Endothelial cell of umbilical vein (primary cell): ENCODE results near the gene GTPBP2. TPM values are rescaled to one million over a fixed set of nuclear protein-coding genes. Genes with fewer than 3 reads are reported as not detected.

ENCODE experiments used
- BruUV-seq: library from RNA; stranded (reverse); fragments of 400-500 nt; replicated peaks from 2 replicates; lab custom pipeline; 2021; lab: Mats Ljungman, UMichigan
- CTCF ChIA-PET: fragments of 300-600, 350-600 bp; sonication (Branson Sonifier 250); formaldehyde crosslinking; loops from one replicate; lab custom pipeline; 2021; ENCODE audit warnings: antibody characterized with exemption, inconsistent platforms; lab: Charles Lee
- POLR2A ChIA-PET: fragments of 300-600, 350-600 bp; sonication (Branson Sonifier 250); formaldehyde crosslinking; loops from one replicate; lab custom pipeline; 2021; ENCODE audit warnings: antibody characterized with exemption, inconsistent platforms; lab: Charles Lee
- DNase-seq: peaks from one replicate; pipeline ENCODE4 v3.0.0-alpha.2; 2011; ENCODE audit warnings: low read depth, low spot score
- FAIRE-seq: peaks from 2 replicates; lab custom pipeline; 2011; peaks lifted over from hg19 to GRCh38; lab: Jason Lieb, UNC
- H2AFZ ChIP-seq: 2 replicates; pipeline ENCODE4 v1.6.0; 2012; ENCODE audit warnings: low read depth, low read length, control low read depth, inconsistent platforms
- H3K27ac ChIP-seq: 2 replicates; pipeline ENCODE4 v1.5.1; 2011; ENCODE audit warnings: low read depth, mild to moderate bottlenecking, control low read depth, low read length, moderate library complexity; ENCODE audit not compliant: insufficient read depth
- H3K27me3 ChIP-seq, 2 experiments: 2 replicates each; pipeline versions ENCODE4 v1.6.0 to v1.6.1; 2011; ENCODE audit warnings: low read length in 2 of 2, mixed read lengths in 1 of 2; ENCODE audit not compliant: control insufficient read depth in 2 of 2, insufficient read depth in 2 of 2
- H3K36me3 ChIP-seq, 2 experiments: 2 replicates in 1 of 2; 3 replicates in 1 of 2; pipeline ENCODE4 v1.5.1; 2011; ENCODE audit warnings: low read length in 2 of 2, mild to moderate bottlenecking in 1 of 2, moderate library complexity in 1 of 2; ENCODE audit not compliant: control insufficient read depth in 2 of 2, insufficient read depth in 2 of 2; ENCODE audit errors: extremely low read depth in 1 of 2
- H3K4me1 ChIP-seq: 3 replicates; pipeline ENCODE4 v1.5.1; 2011; ENCODE audit warnings: mild to moderate bottlenecking, low read length; ENCODE audit not compliant: control insufficient read depth, insufficient read depth; ENCODE audit errors: extremely low read depth
- H3K4me2 ChIP-seq: 2 replicates; pipeline ENCODE4 v1.6.1; 2011; ENCODE audit warnings: low read length, control low read depth, mixed read lengths; ENCODE audit not compliant: insufficient read depth
- H3K4me3 ChIP-seq, 3 experiments: fragments of 200-600 bp in 1 of 3; sonication (generic), shearing (Covaris generic) in 1 of 3; replicated peaks in 1 of 3; 2 replicates each; pipeline ENCODE4 v1.5.1; 2011 to 2016; ENCODE audit warnings: control low read depth in 3 of 3, low read length in 3 of 3, mild to moderate bottlenecking in 2 of 3, inconsistent platforms in 1 of 3, low read depth in 1 of 3, moderate library complexity in 1 of 3; ENCODE audit not compliant: insufficient read depth in 1 of 3
- H3K79me2 ChIP-seq: 2 replicates; pipeline ENCODE4 v1.6.0; 2012; ENCODE audit warnings: low read length, inconsistent platforms; ENCODE audit not compliant: control insufficient read depth, insufficient read depth
- H3K9ac ChIP-seq: replicated peaks from 2 replicates; pipeline ENCODE3; 2011; ENCODE audit warnings: low read length, control low read depth; ENCODE audit not compliant: insufficient read depth; ENCODE audit errors: extremely low read depth
- H3K9me1 ChIP-seq: replicated peaks from 3 replicates; pipeline ENCODE4 v1.6.0; 2011; ENCODE audit warnings: mild to moderate bottlenecking, low read length; ENCODE audit not compliant: control insufficient read depth, insufficient read depth; ENCODE audit errors: extremely low read depth
- H3K9me3 ChIP-seq: replicated peaks from 2 replicates; pipeline ENCODE4 v1.5.1; 2012; ENCODE audit warnings: low read length, inconsistent platforms; ENCODE audit not compliant: control insufficient read depth, insufficient read depth
- H4K20me1 ChIP-seq: replicated peaks from 2 replicates; pipeline ENCODE3; 2011; ENCODE audit warnings: mild to moderate bottlenecking, low read length; ENCODE audit not compliant: control insufficient read depth, insufficient read depth; ENCODE audit errors: extremely low read depth
- EZH2 ChIP-seq: IDR thresholded peaks from 2 replicates; pipeline ENCODE4 v1.6.1; 2012; ENCODE audit warnings: borderline replicate concordance, low read depth, mild to moderate bottlenecking, moderate library complexity, low read length, inconsistent platforms; ENCODE audit not compliant: severe bottlenecking
- FOS ChIP-seq: IDR thresholded peaks from 2 replicates; pipeline ENCODE4 v1.6.1; 2011; ENCODE audit warnings: mild to moderate bottlenecking, low read length, moderate library complexity, borderline replicate concordance; ENCODE audit not compliant: insufficient read depth
- GATA2 ChIP-seq: IDR thresholded peaks from 2 replicates; pipeline ENCODE4 v1.7.0; 2011; ENCODE audit warnings: low read depth, mild to moderate bottlenecking, moderate library complexity, mixed read lengths, low read length; ENCODE audit not compliant: insufficient read length, insufficient read depth
- JUN ChIP-seq: IDR thresholded peaks from 2 replicates; pipeline ENCODE4 v1.6.1; 2011; ENCODE audit warnings: borderline replicate concordance, low read depth; ENCODE audit not compliant: insufficient read length, insufficient read depth
- MYC ChIP-seq: IDR thresholded peaks from one replicate; pipeline ENCODE4 v1.6.1; 2011; ENCODE audit warnings: mild to moderate bottlenecking, low read depth, low read length
- POLR2A ChIP-seq: IDR thresholded peaks from 2 replicates; pipeline ENCODE4 v1.6.1; 2012; ENCODE audit warnings: low read depth, mild to moderate bottlenecking, control low read depth, low read length
- POLR2AphosphoS5 ChIP-seq: IDR thresholded peaks from 2 replicates; pipeline ENCODE4 v1.6.1; 2012; ENCODE audit warnings: low read depth, mild to moderate bottlenecking, control low read depth, low read length, moderate library complexity; ENCODE audit not compliant: insufficient read depth
- dilution Hi-C: fragments of 300-500 bp; cut with MboI; formaldehyde crosslinking; loops from one replicate; pipeline ENCODE4 v1.15.0; 2019; ENCODE audit warnings: low sequenced_read_pairs; ENCODE audit not compliant: extremely low pct_ligation_motif_present
- intact Hi-C: fragments of 100-400 bp; cut with micrococcal nuclease; formaldehyde crosslinking; loops from one replicate; pipeline ENCODE4 v1.10.0; 2022
- polyA plus RNA-seq, 4 experiments: library from polyadenylated mRNA; depleted of rRNA in 3 of 4; stranded (reverse) in 3 of 4; unstranded in 1 of 4; fragments of >200 nt; gene quantifications; 2 replicates each; pipeline versions ENCODE4 v1.2.1 to v1.2.3, GENCODE V29; 2011 to 2012; ENCODE audit warnings: missing spikeins in 1 of 4
- total RNA-seq: library from RNA; stranded (reverse); gene quantifications from 2 replicates; pipeline ENCODE4 v1.2.3, GENCODE V29; 2021
- TF ChIP-seq, protein P1 (sequence below), 2 donors: IDR thresholded peaks; 1 replicate in 1 of 2; 2 replicates in 1 of 2; pipeline ENCODE4 v1.5.1; 2011; ENCODE audit warnings: low read length in 2 of 2, mild to moderate bottlenecking in 2 of 2, moderate library complexity in 2 of 2, control low read depth in 1 of 2, inconsistent platforms in 1 of 2, low read depth in 1 of 2; ENCODE audit not compliant: insufficient read depth in 1 of 2; ENCODE audit errors: extremely low read depth in 1 of 2
- TF ChIP-seq, protein P2 (sequence below): IDR thresholded peaks from 2 replicates; pipeline ENCODE4 v1.6.1; 2011; ENCODE audit not compliant: insufficient read depth, insufficient read length

The GTPBP2 gene
- total and polyA plus RNA-seq, 2 donors (not counting 3 experiments of a cell fraction or from before 2014, with no cell fraction given), result 87.1 to 112 TPM

GRCh38 chr6:43678341-43678740, 49.3 kb upstream of the GTPBP2 start:
- Histone ChIP-seq H3K9me1 (no peaks in the 10 kb centered on the region), H3K79me2 (peaks cover 18% of the 10 kb centered on the region), H2AFZ (no peak overlapping the region), H3K36me3 (peaks cover 9 to 43% of the 10 kb centered on the region in 2 experiments), H3K4me3 (no peak overlapping the region), H3K27me3 (no peaks in the 10 kb centered on the region), H3K9me3 (no peaks in the 10 kb centered on the region), H3K27ac (no peak overlapping the region), H3K4me2 (no peak overlapping the region), H3K9ac (no peak overlapping the region), H4K20me1 (no peaks in the 10 kb centered on the region), H3K4me1 (no peaks in the 10 kb centered on the region)
- FAIRE-seq (no peak), DNase-seq (no peak)
- BruUV-seq, result no TSS peak
- POLR2A ChIA-PET, result interaction anchor here (0.6 kb wide), 1 partner anchor 896 kb away, joined by 4 read pairs; the partner anchor contains the start of gene BICRAL
- CTCF ChIA-PET, result interaction anchor here (7.7 kb wide), 1 partner anchor 10 kb away, joined by 49 read pairs; no protein-coding TSS in a partner anchor
- TF ChIP-seq JUN (no peak), POLR2A (no peak), GATA2 (no peak), POLR2AphosphoS5 (no peak)
- TF ChIP-seq, protein P1, sequence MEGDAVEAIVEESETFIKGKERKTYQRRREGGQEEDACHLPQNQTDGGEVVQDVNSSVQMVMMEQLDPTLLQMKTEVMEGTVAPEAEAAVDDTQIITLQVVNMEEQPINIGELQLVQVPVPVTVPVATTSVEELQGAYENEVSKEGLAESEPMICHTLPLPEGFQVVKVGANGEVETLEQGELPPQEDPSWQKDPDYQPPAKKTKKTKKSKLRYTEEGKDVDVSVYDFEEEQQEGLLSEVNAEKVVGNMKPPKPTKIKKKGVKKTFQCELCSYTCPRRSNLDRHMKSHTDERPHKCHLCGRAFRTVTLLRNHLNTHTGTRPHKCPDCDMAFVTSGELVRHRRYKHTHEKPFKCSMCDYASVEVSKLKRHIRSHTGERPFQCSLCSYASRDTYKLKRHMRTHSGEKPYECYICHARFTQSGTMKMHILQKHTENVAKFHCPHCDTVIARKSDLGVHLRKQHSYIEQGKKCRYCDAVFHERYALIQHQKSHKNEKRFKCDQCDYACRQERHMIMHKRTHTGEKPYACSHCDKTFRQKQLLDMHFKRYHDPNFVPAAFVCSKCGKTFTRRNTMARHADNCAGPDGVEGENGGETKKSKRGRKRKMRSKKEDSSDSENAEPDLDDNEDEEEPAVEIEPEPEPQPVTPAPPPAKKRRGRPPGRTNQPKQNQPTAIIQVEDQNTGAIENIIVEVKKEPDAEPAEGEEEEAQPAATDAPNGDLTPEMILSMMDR (IDR thresholded peaks at IDR 0.05; ENCODE audit: extremely low read depth in 1 of 2, insufficient read depth in 1 of 2, low read depth in 1 of 2, low read length in 2 of 2), result no peak
- intact Hi-C loops, result no loop called here
- dilution Hi-C loops, result no loop called here

DNA sequence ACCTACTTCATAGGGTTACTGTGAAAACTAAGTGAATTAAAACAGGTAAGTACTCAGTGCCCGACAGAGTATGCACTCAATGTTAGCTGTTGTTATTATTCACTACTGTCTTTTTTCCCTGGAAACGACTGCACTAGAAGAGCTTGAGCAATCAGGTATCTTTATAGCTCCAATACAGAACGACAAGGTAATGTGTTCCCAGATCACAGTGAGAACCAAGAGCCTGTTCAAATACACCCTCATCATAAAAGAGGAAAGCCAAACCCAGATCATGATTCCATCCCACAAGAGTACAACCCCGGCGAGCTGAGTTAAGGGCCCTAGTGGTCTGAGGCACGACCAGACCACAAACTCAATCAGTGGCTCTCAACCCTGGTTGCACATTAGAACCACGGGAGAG, 48.7 kb upstream of the GTPBP2 start:
- no peak overlapping the region for H3K4me2 ChIP-seq
- no peak overlapping the region for H3K4me3 ChIP-seq
- dilution Hi-C loops (no loop called here), intact Hi-C loops (no loop called here)
- POLR2A ChIA-PET, result no interaction called here
- no peaks in the 10 kb centered on the region for H3K9me3 ChIP-seq
- no peaks in the 10 kb centered on the region for H4K20me1 ChIP-seq
- no peak overlapping the region for H3K27ac ChIP-seq
- H2AFZ ChIP-seq, result no peak overlapping the region
- FAIRE-seq (no peak), DNase-seq (no peak)
- H3K9ac ChIP-seq, result no peak overlapping the region
- peaks cover 9 to 44% of the 10 kb centered on the region in 2 experiments for H3K36me3 ChIP-seq
- H3K27me3 ChIP-seq, result no peaks in the 10 kb centered on the region
- H3K9me1 ChIP-seq, result no peaks in the 10 kb centered on the region
- BruUV-seq, result no TSS peak
- CTCF ChIA-PET, result interaction anchor here (1.4 to 7.7 kb wide), 2 partner anchors 9 to 93 kb away, joined by 3 to 49 read pairs; no protein-coding TSS in a partner anchor
- peaks cover 13% of the 10 kb centered on the region for H3K79me2 ChIP-seq
- no peaks in the 10 kb centered on the region for H3K4me1 ChIP-seq
- TF ChIP-seq FOS, result no peak
- no peak for TF ChIP-seq POLR2A
- TF ChIP-seq JUN, result no peak
- no peak for TF ChIP-seq MYC
- TF ChIP-seq POLR2AphosphoS5, result no peak
- TF ChIP-seq, protein P1 (IDR thresholded peaks at IDR 0.05; ENCODE audit: extremely low read depth in 1 of 2, insufficient read depth in 1 of 2, low read depth in 1 of 2, low read length in 2 of 2), result no peak
- no peak for TF ChIP-seq GATA2
- TF ChIP-seq EZH2, result no peak
- TF ChIP-seq, protein P2, sequence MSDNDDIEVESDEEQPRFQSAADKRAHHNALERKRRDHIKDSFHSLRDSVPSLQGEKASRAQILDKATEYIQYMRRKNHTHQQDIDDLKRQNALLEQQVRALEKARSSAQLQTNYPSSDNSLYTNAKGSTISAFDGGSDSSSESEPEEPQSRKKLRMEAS, result no peak
